Measurements from ENCODE around the gene DCLRE1B. TPM values are rescaled to one million over a fixed set of nuclear protein-coding genes. Genes with fewer than 3 reads are reported as not detected.
"Not testable (repeated sequence)": the region's sequence is repeated elsewhere in the genome, so short reads cannot be mapped to it uniquely, and the experiment has no call there.

The DCLRE1B gene
- total RNA-seq, 1 donor from 2014 or later: 2.2 TPM

- DNase-seq: no peak
- peak; percentile 16 for ATAC-seq (ENCODE audit: poor library complexity)
- intact Hi-C loops (cut with DNase I): no loop called here
These were observed 36.1 kb downstream of the DCLRE1B start for GRCh38 chr1:113941245-113941559.

GRCh38 chr1:113942527-113942926, 37.4 kb downstream of the DCLRE1B start:
- ATAC-seq (ENCODE audit: poor library complexity): no peak
- DNase-seq: no peak
- intact Hi-C loops (cut with DNase I): no loop called here

- DNase-seq: no peak
- no peak for ATAC-seq (ENCODE audit: poor library complexity)
- intact Hi-C loops (cut with DNase I): no loop called here
These were observed 38.1 kb downstream of the DCLRE1B start for GRCh38 chr1:113943028-113943811.

GRCh38 chr1:113945329-113945728, 40.2 kb downstream of the DCLRE1B start:
- DNase-seq (no peak), ATAC-seq (ENCODE audit: poor library complexity) (no peak)
- intact Hi-C loops (cut with DNase I): no loop called here

- ATAC-seq (ENCODE audit: poor library complexity) (no peak), DNase-seq (no peak)
- intact Hi-C loops (cut with DNase I): no loop called here
These were observed 41.0 kb downstream of the DCLRE1B start for GRCh38 chr1:113946112-113946511.

- intact Hi-C loops (cut with DNase I): no loop called here
- peak; percentile 41 for ATAC-seq (ENCODE audit: poor library complexity)
These were observed 41.7 kb downstream of the DCLRE1B start for GRCh38 chr1:113946678-113947387.

GRCh38 chr1:113947388-113948107, 42.4 kb downstream of the DCLRE1B start:
- no peak for ATAC-seq (ENCODE audit: poor library complexity)
- no peak for DNase-seq
- intact Hi-C loops (cut with DNase I): no loop called here

More at GRCh38 chr1:113946678-113947387, 41.7 kb downstream of the DCLRE1B start:
- DNase-seq: no peak

GRCh38 chr1:113948151-113948550, 43.0 kb downstream of the DCLRE1B start:
- intact Hi-C loops (cut with DNase I); DNase-seq: not testable (repeated sequence)
- peak; percentile 9 for ATAC-seq (ENCODE audit: poor library complexity)

- ATAC-seq (ENCODE audit: poor library complexity): no peak
- no peak for DNase-seq
- intact Hi-C loops (cut with DNase I): no loop called here
These were observed 43.9 kb downstream of the DCLRE1B start for GRCh38 chr1:113949007-113949406.

GRCh38 chr1:113950908-113951307, 45.8 kb downstream of the DCLRE1B start:
- ATAC-seq (ENCODE audit: poor library complexity): no peak
- intact Hi-C loops (cut with DNase I): no loop called here
- no peak for DNase-seq

- no peak for ATAC-seq (ENCODE audit: poor library complexity)
- intact Hi-C loops (cut with DNase I): no loop called here
These were observed 46.6 kb downstream of the DCLRE1B start for GRCh38 chr1:113951719-113952118.

GRCh38 chr1:113957984-113958383, 52.9 kb downstream of the DCLRE1B start:
- no peak for ATAC-seq (ENCODE audit: poor library complexity)

More at GRCh38 chr1:113951719-113952118, 46.6 kb downstream of the DCLRE1B start:
- no peak for DNase-seq

GRCh38 chr1:113958691-113959090, 53.6 kb downstream of the DCLRE1B start:
- DNase-seq (no peak), ATAC-seq (ENCODE audit: poor library complexity) (no peak)
- intact Hi-C loops (cut with DNase I): no loop called here

More at GRCh38 chr1:113957984-113958383, 52.9 kb downstream of the DCLRE1B start:
- DNase-seq: no peak
- intact Hi-C loops (cut with DNase I): no loop called here

- no peak for DNase-seq
- ATAC-seq (ENCODE audit: poor library complexity): no peak
- intact Hi-C loops (cut with DNase I): no loop called here
These were observed 58.3 kb downstream of the DCLRE1B start for GRCh38 chr1:113963281-113963906.

Other genes with a start within 250 kb of the DCLRE1B start
- 6.5 TPM for gene PHTF1, start 145.8 kb upstream of the DCLRE1B start, total RNA-seq
- gene RSBN1, start 92.8 kb upstream of the DCLRE1B start, total RNA-seq: 9.6 TPM
- 0.35 TPM for gene PTPN22, start 33.6 kb upstream of the DCLRE1B start, total RNA-seq
- not detected for gene BCL2L15, start 17.7 kb upstream of the DCLRE1B start, total RNA-seq
- gene AP4B1, start 527 bp upstream of the DCLRE1B start, total RNA-seq: 11.4 TPM
- gene HIPK1, start 24.0 kb downstream of the DCLRE1B start, total RNA-seq: 52.4 TPM
- 10.9 TPM for gene OLFML3, start 74.1 kb downstream of the DCLRE1B start, total RNA-seq
- gene SYT6, start 248.5 kb downstream of the DCLRE1B start, total RNA-seq: not detected

Data from Right ventricle myocardium superior (tissue), 1 donor.